ENCODE measurements around the gene VHLL.

Gene VHLL

DNA sequence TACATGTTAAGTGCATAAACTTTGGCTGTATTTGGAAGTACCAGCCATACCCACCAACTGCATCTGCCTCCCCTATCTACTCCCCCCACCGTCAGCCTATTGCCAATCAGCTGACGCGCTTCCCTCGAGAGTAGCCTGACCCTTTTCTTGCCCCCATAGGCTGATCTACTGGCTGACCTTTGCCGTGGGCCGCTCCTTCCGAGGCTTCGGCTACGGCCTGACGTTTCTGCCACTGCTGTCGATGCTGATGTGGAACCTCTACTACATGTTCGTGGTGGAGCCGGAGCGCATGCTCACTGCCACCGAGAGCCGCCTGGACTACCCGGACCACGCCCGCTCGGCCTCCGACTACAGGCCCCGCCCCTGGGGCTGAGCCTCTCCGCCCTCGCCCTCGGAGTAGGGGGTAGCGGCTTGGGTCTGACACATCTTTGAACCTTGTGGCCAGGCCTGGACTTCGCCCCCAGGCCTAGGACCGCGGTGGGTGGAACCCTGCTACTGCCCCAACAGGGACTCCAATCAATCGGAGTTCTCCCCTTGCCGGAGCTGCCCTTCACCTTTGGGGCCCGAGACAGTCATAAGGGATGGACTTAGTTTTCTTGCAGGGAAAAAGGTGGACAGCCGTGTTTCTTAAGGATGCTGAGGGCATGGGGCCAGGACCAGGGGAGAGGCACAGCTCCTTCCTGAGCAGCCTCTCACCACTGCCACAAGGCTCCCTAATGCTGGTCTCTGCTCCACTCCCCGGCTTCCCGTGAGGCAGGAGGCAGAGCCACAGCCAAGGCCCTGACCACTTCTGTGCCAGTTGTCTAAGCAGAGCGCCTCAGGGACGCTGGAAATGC, 7.7 kb downstream of the VHLL start:
- peak; percentile 24 for DNase-seq (ENCODE audit: low read depth)

- DNase-seq (ENCODE audit: low read depth) = no peak
Measured at GRCh38 chr1:156289857-156290256, 9.2 kb downstream of the VHLL start.

DNA sequence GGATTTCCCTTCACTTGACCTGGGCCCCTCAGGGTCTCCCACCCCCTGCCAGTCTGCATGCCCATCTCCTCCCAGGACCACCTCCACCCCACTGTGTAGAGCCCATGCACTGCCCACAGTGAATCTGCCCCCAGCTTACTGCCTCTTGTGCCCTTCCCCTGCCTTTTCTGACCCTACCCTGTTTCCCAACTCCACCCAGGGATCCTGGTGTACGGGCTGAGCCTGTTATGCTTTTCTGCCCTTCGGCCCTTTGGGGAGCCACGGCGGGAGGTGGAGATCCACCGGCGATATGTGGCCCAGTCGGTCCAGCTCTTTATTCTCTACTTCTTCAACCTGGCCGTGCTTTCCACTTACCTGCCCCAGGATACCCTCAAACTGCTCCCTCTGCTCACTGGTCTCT, 13.0 kb downstream of the VHLL start:
- DNase-seq (ENCODE audit: low read depth) = no peak

GRCh38 chr1:156285437-156285836, 13.7 kb downstream of the VHLL start:
- no peak for DNase-seq (ENCODE audit: low read depth)

DNA sequence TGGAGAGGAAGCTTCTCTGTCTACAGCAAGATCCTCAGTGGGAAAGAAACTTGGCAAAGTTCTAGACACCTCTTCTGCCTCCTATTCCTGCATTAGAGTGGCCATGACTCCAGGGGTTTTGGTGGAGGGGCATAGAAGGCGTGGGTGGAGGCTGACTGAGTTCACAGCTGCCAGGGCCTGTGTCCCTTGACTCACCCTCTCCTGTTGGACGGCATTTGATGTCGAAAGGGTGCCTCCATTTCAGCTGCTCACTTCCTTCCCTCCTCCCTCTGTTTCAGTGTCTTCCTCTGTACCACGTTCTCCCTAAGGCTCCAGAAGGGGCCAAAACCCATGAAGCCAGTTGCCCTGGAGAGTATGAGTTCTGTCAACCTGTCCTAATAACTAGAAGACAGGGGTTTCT, 14.3 kb downstream of the VHLL start:
- no peak for DNase-seq (ENCODE audit: low read depth)

DNA sequence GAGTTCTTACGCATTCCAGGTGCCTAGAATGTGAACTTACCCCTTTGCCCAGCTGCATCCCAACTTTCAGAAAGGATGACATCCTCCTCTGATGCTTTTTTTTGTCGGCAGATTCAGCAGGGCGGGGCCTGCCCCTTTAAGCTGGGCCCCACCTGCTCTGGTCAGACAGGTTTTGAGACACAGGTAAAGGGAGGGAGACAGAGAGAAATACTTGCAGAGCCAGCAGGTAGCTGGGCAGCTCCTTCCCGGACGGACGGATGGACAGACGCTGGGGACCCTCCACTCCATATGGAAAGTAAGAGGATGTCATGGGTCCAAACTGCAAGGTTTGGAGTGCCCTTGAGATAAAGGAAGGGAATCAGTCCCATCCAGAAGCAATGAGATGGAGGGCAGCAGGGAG, 15.0 kb downstream of the VHLL start, which contains the start of gene TMEM79:
TMEM79 (plus strand) TSS at position 214 of the 400 bp plus-strand sequence. CDS start 902 bp downstream, outside the sequence.
- no peak for DNase-seq (ENCODE audit: low read depth)

DNA sequence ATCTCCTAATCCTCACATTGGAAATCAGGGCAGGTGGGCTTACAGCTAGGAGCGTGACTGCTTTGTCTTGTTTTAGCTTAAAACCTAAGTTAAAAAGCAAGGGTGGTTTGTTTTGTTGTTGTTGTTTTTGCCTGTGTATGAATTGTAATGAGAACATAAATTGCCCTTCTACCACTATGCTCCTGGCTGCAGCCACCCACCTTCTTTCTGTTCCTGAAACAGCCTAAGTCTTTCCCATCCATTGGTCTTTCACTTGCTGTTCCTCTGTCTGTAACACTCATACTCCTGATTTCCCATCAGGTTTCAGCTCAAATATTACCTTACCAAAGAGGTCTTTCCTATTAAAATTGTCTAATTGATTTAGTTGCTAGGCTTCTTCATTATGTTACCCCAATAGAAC, 15.6 kb downstream of the VHLL start:
- no peak for DNase-seq (ENCODE audit: low read depth)

DNA sequence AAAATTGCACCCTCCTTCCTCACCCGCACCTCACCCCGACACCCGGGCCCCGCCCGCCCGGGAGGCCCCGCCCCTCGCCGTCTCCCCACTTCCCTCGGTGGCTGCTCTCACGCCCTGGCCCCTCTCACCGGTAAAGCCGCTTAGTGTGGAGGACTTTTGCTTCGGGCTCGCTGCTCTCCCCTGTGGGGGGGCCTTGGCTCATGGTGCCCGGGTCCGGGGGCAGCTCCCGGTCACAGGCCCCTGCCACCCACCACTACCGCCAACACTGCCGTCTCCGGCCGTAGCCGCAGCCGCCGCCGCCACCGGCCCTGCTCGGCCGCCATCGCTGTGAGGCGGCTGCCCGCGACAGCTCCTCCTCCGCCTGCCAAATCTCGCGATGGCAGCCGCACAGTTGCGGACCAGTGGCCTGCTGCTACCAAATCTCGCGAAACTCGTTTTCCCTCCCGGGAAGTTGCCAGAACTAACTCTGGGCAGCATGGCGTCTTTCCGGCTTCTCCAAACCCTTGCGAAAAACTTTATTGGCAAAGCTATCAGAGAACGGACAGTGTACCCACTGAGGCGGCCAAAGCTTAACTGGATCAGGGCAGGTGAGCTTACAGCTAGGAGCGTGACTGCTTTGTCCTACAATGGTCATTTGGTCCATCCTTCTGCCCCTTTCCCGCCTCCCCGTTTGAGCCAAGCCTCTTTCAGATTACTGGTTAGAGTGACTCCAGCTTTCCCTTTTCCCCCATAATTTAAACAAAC, 16.5 kb downstream of the VHLL start, which contains the start of gene SMG5:
SMG5 (minus strand) TSS at position 347 of the 744 bp plus-strand sequence; CDS start at position 202, 145 bp downstream.
- peak; percentile 89 for DNase-seq (ENCODE audit: low read depth)

DNA sequence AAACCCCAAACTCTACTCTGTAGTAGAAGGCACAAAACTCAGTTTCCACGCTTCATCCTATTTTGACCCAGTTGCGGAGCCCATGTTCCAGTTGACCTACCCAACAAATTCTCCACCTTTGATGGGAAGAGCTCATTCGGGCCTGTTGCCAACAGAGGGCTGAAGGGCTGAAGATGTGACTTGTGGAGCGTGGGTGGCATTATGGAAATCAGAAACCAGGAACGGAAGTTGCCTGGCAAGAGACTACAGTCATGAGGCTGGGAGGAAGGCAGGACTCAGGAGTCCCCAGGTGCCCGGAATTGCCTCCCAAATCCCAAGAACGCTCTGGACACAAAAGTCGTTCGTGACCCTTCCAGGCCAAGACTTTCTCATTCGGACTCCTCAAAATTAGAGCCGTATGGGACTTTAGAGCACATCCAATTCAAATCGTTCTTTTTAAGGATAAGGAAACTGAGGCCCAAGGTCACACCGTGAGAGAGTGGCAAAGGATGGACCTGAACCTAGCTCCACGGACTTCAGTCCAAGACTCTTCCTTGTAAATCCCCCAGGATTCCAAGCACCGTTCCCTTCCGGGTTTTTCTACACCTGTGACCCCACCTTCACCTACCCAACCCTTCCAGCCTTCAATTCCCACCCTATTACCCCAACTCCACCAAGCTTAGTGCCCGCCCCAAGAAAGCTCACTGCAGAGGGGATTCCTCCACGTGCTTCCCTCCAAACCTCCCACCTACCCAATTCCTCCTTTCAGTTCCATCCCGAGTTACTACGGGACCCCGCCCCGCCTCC, 17.2 kb downstream of the VHLL start:
- no peak for DNase-seq (ENCODE audit: low read depth)

- DNase-seq (ENCODE audit: low read depth) = peak; percentile 38
Measured at GRCh38 chr1:156281281-156281680, 17.8 kb downstream of the VHLL start.

- DNase-seq (ENCODE audit: low read depth) = no peak
Measured at GRCh38 chr1:156279837-156280236, 19.3 kb downstream of the VHLL start.

DNA sequence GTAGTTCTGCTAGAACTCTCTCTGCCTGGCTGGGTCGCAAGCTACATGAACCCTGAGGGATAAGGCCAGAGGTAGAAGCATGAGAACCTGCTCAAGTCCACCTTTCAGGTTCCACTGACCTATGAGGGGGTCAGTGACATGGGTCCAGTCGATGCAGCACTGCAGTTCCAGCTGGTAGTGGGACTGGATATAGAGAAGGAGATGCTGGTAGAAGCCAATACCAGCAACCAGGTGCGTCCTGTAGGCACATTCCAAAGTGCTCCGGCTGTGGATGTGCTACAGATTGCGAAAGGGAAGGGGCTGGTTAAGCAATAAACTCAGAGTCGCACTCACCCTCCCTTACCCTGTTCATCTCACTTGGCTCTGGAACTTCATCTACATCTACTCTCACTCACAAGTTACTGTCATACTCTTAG, 22.1 kb downstream of the VHLL start:
- DNase-seq (ENCODE audit: low read depth) = no peak

DNA sequence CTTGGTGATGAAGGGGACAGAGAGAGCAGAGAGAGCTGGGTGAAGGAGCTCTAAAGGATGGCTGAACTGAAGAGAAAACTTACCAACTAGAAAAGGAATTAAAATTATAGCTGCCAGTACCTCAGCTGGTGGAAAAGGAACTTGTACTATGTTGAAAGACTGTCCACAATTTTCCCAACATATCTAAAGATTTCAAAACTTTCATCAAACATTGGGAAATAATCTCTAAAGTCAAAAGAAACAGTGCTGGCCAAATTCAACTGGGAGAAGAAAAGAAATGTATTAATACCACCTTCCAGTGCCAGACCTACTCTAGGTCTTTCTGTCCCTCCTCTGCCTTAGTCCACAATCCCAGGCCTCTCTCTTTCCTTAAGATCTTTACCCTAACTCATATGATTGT, 22.6 kb downstream of the VHLL start:
- DNase-seq (ENCODE audit: low read depth) = no peak

GRCh38 chr1:156270314-156270713, 28.8 kb downstream of the VHLL start:
- DNase-seq (ENCODE audit: low read depth) = no peak

DNA sequence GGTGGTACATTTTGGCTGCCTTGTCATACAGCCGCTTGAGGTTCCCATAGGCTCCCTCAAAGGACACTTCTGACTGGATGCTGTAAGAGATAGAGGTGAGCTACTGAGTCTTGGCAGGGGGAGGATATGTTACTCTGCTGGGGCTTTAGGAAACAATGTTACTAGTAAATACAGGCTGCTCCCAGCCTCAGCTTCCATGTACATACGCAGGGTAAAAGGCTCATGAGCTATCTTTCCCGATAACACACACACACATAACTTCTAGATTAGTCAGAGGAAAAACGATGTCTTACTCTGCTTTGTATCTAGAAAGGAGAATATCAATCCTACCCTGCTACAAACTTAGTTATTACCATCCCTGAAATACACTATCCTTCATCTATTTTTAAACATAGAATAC, 30.8 kb downstream of the VHLL start:
- no peak for DNase-seq (ENCODE audit: low read depth)

DNA sequence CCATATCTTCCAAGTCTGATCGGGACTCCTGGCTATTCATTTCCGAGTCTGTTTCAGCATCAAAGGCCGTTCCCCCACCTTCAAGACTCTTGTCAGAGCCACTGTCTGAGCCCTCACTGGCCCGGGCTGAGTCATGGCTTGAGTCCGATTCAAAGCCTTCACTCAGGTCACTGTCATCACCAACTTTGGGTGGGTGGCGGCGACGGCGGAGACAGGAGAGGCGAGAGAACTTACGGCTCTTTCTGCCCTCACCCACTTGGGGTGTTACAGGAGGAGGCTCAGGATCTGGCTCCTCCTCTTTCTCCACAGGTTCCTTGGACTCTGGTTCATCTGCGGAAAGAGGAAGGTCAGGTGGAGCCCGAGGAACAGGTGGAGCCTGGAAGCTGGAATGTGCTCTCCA, 33.1 kb downstream of the VHLL start:
- DNase-seq (ENCODE audit: low read depth) = no peak

DNA sequence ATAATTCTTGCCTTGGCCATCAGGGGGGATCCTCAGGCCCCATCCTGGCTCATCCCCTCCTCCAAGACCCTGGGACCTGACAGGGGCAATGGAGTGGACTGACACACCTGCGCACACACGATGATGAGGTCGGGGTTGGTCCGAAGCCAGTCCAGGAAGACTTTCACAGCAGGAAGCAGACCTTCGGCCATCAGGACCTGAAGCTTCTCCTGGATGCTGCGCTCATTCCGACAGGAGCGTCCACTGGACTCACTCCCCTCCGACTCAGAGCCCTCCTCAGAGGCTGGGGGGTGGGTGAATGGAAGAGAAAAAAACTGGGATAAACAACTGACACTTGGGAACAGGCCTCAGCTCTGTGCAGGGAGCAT, 35.8 kb downstream of the VHLL start:
- DNase-seq (ENCODE audit: low read depth) = no peak

- no peak for DNase-seq (ENCODE audit: low read depth)
Measured at GRCh38 chr1:156262461-156263287, 36.4 kb downstream of the VHLL start.

GRCh38 chr1:156260896-156261295, 38.2 kb downstream of the VHLL start:
- DNase-seq (ENCODE audit: low read depth) = no peak

GRCh38 chr1:156259805-156260204, 39.3 kb downstream of the VHLL start:
- no peak for DNase-seq (ENCODE audit: low read depth)

DNA sequence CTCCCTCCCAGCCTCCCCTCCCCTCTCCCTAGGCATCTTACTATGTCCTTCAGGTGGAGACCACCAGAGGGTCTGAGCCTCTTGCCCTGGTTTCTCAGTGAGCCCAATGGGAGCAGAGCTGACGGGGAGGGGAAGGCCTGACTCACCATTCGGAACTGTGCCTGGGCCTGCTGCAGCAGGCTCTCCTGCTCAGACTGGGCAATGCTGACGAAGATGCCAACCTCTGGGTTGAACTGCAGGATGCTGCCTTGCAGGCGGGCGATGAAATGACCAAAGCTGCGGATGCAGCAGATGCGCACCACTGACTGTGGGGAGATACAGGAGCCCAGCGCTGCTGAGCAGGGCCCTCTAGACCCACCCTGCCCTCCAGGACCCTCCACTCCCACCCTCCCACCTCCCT, 40.2 kb downstream of the VHLL start:
- DNase-seq (ENCODE audit: low read depth) = no peak

- no peak for DNase-seq (ENCODE audit: low read depth)
Measured at GRCh38 chr1:156257711-156258110, 41.4 kb downstream of the VHLL start.
